GM23248 (cell line): ENCODE results near the gene THSD4. TPM values are rescaled to one million over a fixed set of nuclear protein-coding genes. Genes with fewer than 3 reads are reported as not detected.

Experiments used
- DNase-seq: peaks from one replicate; pipeline ENCODE4 v3.0.0-alpha.2; 2015
- H2AFZ ChIP-seq: fragments of 200-600 bp; sonication (generic); 2 replicates; pipeline ENCODE4 v1.6.1; 2016; ENCODE audit warnings: antibody characterized with exemption
- H3F3A ChIP-seq: fragments of 200-600 bp; sonication (generic); 2 replicates; pipeline ENCODE4 v1.6.1; 2016; ENCODE audit warnings: mild to moderate bottlenecking, antibody characterized with exemption, mixed run types; ENCODE audit not compliant: insufficient read depth
- H3K27ac ChIP-seq: fragments of 200-600 bp; sonication (generic); 2 replicates; pipeline ENCODE4 v1.5.1; 2016; ENCODE audit warnings: mild to moderate bottlenecking
- H3K27me3 ChIP-seq: fragments of 200-600 bp; sonication (generic); replicated peaks from 2 replicates; pipeline ENCODE4 v1.6.1; 2016; ENCODE audit warnings: mild to moderate bottlenecking; ENCODE audit not compliant: insufficient read depth
- H3K36me3 ChIP-seq: fragments of 200-600 bp; sonication (generic); 2 replicates; pipeline ENCODE4 v1.6.1; 2016; ENCODE audit warnings: low read depth, mild to moderate bottlenecking
- H3K4me1 ChIP-seq: fragments of 200-600 bp; sonication (generic); 2 replicates; pipeline ENCODE4 v1.6.1; 2016; ENCODE audit warnings: mild to moderate bottlenecking; ENCODE audit not compliant: insufficient read depth
- H3K4me2 ChIP-seq: fragments of 200-600 bp; sonication (generic); one replicate; pipeline ENCODE4 v1.6.1; 2016; ENCODE audit warnings: mild to moderate bottlenecking; ENCODE audit not compliant: unreplicated experiment
- H3K4me3 ChIP-seq: fragments of 200-600 bp; sonication (generic); 2 replicates; pipeline ENCODE4 v1.5.1; 2016; ENCODE audit warnings: mild to moderate bottlenecking
- H3K79me2 ChIP-seq: fragments of 200-600 bp; sonication (generic); 2 replicates; pipeline ENCODE4 v1.6.1; 2016; ENCODE audit warnings: mild to moderate bottlenecking; ENCODE audit not compliant: insufficient read depth
- H3K9ac ChIP-seq: fragments of 200-600 bp; sonication (generic); 2 replicates; pipeline ENCODE4 v1.6.1; 2016; ENCODE audit warnings: mild to moderate bottlenecking
- H3K9me2 ChIP-seq: fragments of 200-600 bp; sonication (generic); 2 replicates; pipeline ENCODE4 v1.6.1; 2016; ENCODE audit warnings: mixed run types, mild to moderate bottlenecking, moderate library complexity; ENCODE audit not compliant: insufficient read depth
- H3K9me3 ChIP-seq: fragments of 200-600 bp; sonication (generic); one replicate; pipeline ENCODE4 v1.6.1; 2017; ENCODE audit warnings: low read depth
- H4K20me1 ChIP-seq: fragments of 200-600 bp; sonication (generic); 2 replicates; pipeline ENCODE4 v1.6.0; 2016; ENCODE audit not compliant: insufficient read depth
- EZH2 ChIP-seq: fragments of 200-600 bp; sonication (generic); IDR thresholded peaks from 2 replicates; pipeline ENCODE4 v1.6.1; 2018; ENCODE audit warnings: antibody characterized with exemption, mild to moderate bottlenecking; ENCODE audit not compliant: insufficient read depth, poor library complexity, severe bottlenecking
- EZH2phosphoT487 ChIP-seq: fragments of 200-600 bp; sonication (generic); IDR thresholded peaks from 2 replicates; pipeline ENCODE4 v1.6.1; 2018; ENCODE audit warnings: antibody characterized with exemption, moderate library complexity, mild to moderate bottlenecking, low read depth; ENCODE audit not compliant: insufficient read depth
- WGBS, 2 experiments: methylation state at CpG; one replicate each; pipeline ENCODE4 v1.1.6; 2015 to 2017; ENCODE audit warnings: low lambda C conversion rate in 2 of 2, low coverage in 1 of 2; ENCODE audit errors: missing lambda C conversion rate in 2 of 2; 5-methylcytosine and 5-hydroxymethylcytosine counted together
- in situ Hi-C: fragments of 300-500 bp; cut with MboI; formaldehyde crosslinking; loops from 2 replicates; pipeline ENCODE4 v1.15.0; 2020
- polyA plus RNA-seq: library from polyadenylated mRNA; unstranded; fragments of >200 nt; fragmentation: Nextera tagmentation; extraction: Ambion mirVana; gene quantifications from 2 replicates; pipeline ENCODE4 v1.2.1, GENCODE V29; 2016
- total RNA-seq: library from RNA; depleted of rRNA; stranded (reverse); fragments of >200 nt; shearing (Covaris generic); gene quantifications from 2 replicates; pipeline ENCODE4 v1.2.3, GENCODE V29; 2014

Gene THSD4
- total and polyA plus RNA-seq, 2 experiments from 2014 or later: 14.2 to 58.9 TPM

DNA sequence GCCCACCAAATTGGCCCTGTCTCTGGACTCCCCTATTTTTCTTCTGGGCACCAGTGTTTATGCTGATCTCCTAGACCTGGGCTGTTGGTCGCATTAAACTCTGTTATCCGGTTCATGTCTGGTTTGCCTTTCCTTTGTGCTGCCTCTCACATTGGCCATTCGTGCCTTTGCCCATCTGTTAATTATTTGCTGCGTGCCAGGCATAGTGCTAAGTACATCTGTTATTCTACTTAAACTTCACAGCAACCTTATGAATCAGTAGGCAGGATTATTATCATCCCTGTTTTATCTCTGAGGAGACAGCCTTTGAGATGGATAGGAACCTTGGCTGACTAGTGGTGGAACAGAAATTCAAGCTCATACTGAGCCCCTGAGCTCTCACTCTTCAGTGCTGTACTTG, 76.0 kb downstream of the THSD4 start:
- in situ Hi-C loops: no loop called here
- H3K4me3 ChIP-seq: no peak overlapping the region
- TF ChIP-seq EZH2 (no peak), EZH2phosphoT487 (no peak)
- H3K27ac ChIP-seq: no peak overlapping the region
- H3K36me3 ChIP-seq: no peaks in the 10 kb centered on the region
- no peak overlapping the region for H2AFZ ChIP-seq
- no peaks in the 10 kb centered on the region for H3K9me2 ChIP-seq
- peaks cover 7% of the 10 kb centered on the region; the same call in 1 of the 2 replicates for H3K4me1 ChIP-seq
- H3K9ac ChIP-seq: no peak overlapping the region
- no peaks in the 10 kb centered on the region for H4K20me1 ChIP-seq
- H3F3A ChIP-seq: no peaks in the 10 kb centered on the region; the same call in 1 of the 2 replicates
- peaks cover 4% of the 10 kb centered on the region for H3K79me2 ChIP-seq
- DNase-seq: peak; percentile 43
- no peaks in the 10 kb centered on the region for H3K9me3 ChIP-seq
- 23% methylated on average over 4 of the region's 4 CpGs for WGBS, 2 experiments
- no peak overlapping the region for H3K4me2 ChIP-seq
- no peaks in the 10 kb centered on the region for H3K27me3 ChIP-seq

DNA sequence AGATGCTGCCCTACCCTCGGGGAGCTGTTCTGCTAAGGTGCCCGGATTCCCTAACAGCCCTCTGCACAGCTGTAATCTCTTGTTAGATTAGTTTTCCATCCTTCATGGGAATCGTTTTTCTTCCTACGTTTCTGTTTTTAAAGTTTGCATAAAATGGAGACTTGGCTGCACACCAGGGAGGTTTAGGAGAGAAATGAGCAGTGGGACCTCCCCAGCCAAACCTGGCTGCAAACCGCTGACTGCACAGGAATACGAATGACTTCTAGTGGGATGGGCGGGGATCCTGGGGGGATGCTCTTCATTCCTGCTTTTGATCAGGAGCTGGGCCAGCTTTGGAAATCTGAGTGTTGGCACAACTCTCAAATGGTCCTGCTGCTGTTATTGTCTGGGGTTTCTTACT, 77.5 kb downstream of the THSD4 start:
- TF ChIP-seq EZH2 (no peak), EZH2phosphoT487 (no peak)
- Histone ChIP-seq H3K9ac (no peak overlapping the region), H3K9me2 (no peaks in the 10 kb centered on the region), H4K20me1 (no peaks in the 10 kb centered on the region), H3K27ac (no peak overlapping the region), H3K9me3 (no peaks in the 10 kb centered on the region), H3K36me3 (no peaks in the 10 kb centered on the region), H3F3A (no peaks in the 10 kb centered on the region; the same call in 1 of the 2 replicates), H3K79me2 (peaks cover 4% of the 10 kb centered on the region), H3K4me1 (peaks cover 7% of the 10 kb centered on the region; the same call in 1 of the 2 replicates), H3K4me2 (no peak overlapping the region), H3K4me3 (no peak overlapping the region), H3K27me3 (no peaks in the 10 kb centered on the region), H2AFZ (no peak overlapping the region)
- DNase-seq: no peak
- WGBS, 2 experiments: 89 to 93% methylated on average over 6 to 7 of the region's 7 CpGs
- in situ Hi-C loops: no loop called here

DNA sequence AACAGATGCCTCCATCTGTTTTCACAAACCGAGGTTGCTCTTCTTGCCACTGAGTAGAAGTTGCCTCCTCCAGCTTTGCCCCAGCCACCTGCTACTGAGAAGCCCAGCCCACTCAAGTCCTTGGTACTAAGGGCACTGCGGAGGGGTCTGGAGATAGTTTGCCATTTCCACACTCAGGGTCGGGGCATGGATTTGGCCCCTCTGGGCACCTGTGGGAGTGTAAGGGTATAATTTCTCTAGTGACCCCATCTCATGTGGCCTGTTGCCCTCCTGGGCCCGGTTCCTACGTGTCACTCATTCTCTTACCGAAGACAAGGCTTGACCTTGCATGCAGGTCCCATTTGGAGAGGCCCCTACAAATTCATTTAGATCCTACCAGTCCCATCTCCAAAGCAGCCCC, 79.0 kb downstream of the THSD4 start:
- in situ Hi-C loops: no loop called here

DNA sequence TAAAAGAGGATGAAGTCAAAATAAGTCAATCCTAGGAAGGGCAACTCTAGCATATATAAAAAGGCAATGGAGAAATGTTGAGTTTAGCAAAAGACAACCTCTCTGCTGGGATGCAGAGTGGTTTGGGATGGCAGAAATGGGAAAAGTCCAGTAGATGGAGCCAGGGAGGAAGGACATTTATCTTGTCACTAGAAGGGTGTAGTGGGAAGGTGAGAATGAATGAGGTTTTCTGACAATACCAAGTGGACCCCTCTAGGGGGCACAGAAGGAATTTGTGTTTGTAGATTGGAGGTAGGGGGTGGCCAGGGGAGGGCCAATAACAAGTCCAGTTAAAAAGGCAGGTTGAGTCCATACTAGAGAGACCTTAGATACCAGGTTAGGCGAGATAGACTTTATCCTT, 80.0 kb downstream of the THSD4 start:
- no peak overlapping the region for H3K9ac ChIP-seq

More for the DNA sequence above, 79.0 kb downstream of the THSD4 start:
- H3K9me2 ChIP-seq: no peaks in the 10 kb centered on the region
- no peak overlapping the region for H3K27ac ChIP-seq
- no peak overlapping the region for H3K9ac ChIP-seq
- no peak overlapping the region for H3K4me2 ChIP-seq
- peaks cover 7% of the 10 kb centered on the region; the same call in 1 of the 2 replicates for H3K4me1 ChIP-seq
- 65 to 67% methylated on average over 6 of the region's 6 CpGs for WGBS, 2 experiments
- H2AFZ ChIP-seq: no peak overlapping the region
- H4K20me1 ChIP-seq: no peaks in the 10 kb centered on the region
- no peak for TF ChIP-seq EZH2phosphoT487
- TF ChIP-seq EZH2: no peak
- no peaks in the 10 kb centered on the region for H3K9me3 ChIP-seq
- H3K36me3 ChIP-seq: no peaks in the 10 kb centered on the region
- no peaks in the 10 kb centered on the region for H3K27me3 ChIP-seq
- peaks cover 9% of the 10 kb centered on the region for H3K79me2 ChIP-seq
- DNase-seq: no peak
- no peaks in the 10 kb centered on the region; the same call in 1 of the 2 replicates for H3F3A ChIP-seq
- H3K4me3 ChIP-seq: no peak overlapping the region

GRCh38 chr15:71197620-71198019, 82.3 kb downstream of the THSD4 start:
- Histone ChIP-seq H3K27me3 (no peaks in the 10 kb centered on the region), H3K9ac (no peak overlapping the region), H3K9me3 (no peaks in the 10 kb centered on the region), H4K20me1 (no peaks in the 10 kb centered on the region), H3K4me1 (no peaks in the 10 kb centered on the region), H3K4me3 (no peak overlapping the region), H3F3A (no peaks in the 10 kb centered on the region), H3K27ac (no peak overlapping the region), H3K36me3 (no peaks in the 10 kb centered on the region), H2AFZ (no peak overlapping the region), H3K79me2 (peaks cover 16% of the 10 kb centered on the region), H3K4me2 (no peak overlapping the region), H3K9me2 (no peaks in the 10 kb centered on the region)
- TF ChIP-seq EZH2phosphoT487: no peak
- no peak for TF ChIP-seq EZH2
- WGBS, 2 experiments: 83 to 87% methylated on average over 3 of the region's 3 CpGs
- in situ Hi-C loops: no loop called here
- no peak for DNase-seq

More for the DNA sequence above, 80.0 kb downstream of the THSD4 start:
- no peaks in the 10 kb centered on the region for H3K27me3 ChIP-seq
- no peak for DNase-seq
- peaks cover 9% of the 10 kb centered on the region for H3K79me2 ChIP-seq
- H3F3A ChIP-seq: no peaks in the 10 kb centered on the region; the same call in 1 of the 2 replicates
- no peak overlapping the region for H2AFZ ChIP-seq
- H3K36me3 ChIP-seq: no peaks in the 10 kb centered on the region
- no peak overlapping the region for H3K4me3 ChIP-seq
- H3K9me3 ChIP-seq: no peaks in the 10 kb centered on the region
- WGBS, 2 experiments: 95 to 100% methylated on average over 1 of the region's 1 CpG
- H4K20me1 ChIP-seq: no peaks in the 10 kb centered on the region
- peaks cover 7% of the 10 kb centered on the region; the same call in 1 of the 2 replicates for H3K4me1 ChIP-seq
- no peaks in the 10 kb centered on the region for H3K9me2 ChIP-seq
- H3K4me2 ChIP-seq: no peak overlapping the region
- no peak for TF ChIP-seq EZH2
- TF ChIP-seq EZH2phosphoT487: no peak
- H3K27ac ChIP-seq: no peak overlapping the region
- in situ Hi-C loops: no loop called here
